Measurements from ENCODE around the gene NAGA.

NAGA gene

DNA sequence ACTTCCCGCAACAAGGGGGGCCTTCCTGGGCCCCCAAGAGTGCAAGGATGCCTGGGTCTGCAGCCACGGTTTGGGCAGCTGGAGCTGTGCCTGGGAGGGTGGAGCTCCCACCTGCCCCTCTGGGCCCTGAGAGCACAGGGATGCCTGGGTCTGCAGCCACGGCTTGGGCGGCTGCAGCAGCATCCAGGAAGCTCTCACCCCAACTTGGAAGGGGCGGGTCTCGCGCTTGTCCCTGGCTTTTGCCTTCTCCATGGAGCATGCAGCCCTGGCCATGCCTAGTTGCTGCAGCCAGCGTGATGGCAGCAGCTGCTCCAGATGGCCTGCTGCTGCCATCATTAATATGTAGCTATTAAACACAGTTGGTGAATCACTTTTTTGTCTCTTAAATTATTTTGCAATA lies 35.4 kb downstream of the NAGA start:
- no peak for DNase-seq

DNA sequence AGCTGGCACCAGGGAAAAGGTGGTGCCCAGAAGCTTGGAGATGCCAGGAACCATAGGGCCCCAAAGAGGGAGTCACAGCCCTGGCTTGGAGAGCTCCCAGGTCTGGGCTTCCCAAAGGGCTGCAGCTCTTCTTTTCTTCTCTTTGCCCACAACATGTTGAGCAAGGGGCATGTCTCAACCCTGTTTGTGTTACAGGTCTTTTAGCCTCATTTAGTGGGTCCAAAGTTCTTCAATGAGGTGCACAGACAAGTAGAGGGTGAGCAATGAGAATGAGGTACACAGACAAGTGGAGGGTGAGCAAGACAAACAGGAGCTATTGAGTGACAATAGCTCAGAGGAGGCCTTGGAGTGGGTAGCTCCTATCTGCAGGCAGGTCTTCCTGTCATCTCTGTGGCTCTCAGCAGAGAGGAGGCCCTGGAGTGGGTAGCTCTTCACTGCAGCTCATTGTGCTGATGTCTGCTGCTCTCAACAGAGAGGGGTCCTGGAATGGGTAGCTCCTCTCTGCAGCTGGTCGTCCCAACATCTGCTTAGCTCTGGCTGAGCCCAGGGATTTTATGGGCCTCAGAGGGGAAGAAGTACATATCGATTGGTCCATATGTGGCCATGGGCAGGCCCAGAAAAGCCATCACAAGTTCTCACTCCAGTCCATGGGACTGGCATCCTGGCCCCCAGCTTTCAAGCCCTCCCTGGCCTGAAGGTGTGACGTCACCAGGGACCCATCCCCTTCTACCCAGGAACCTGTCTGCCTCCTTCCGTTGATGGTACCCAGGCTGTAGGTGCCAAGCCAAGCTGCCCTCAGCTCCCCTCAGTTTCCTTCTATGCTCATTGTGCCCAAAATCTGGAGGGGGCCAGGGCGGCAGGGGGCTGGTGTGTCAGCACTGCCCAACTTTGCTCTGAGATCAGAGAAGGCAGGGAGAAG lies 37.1 kb downstream of the NAGA start:
- DNase-seq: no peak

DNA sequence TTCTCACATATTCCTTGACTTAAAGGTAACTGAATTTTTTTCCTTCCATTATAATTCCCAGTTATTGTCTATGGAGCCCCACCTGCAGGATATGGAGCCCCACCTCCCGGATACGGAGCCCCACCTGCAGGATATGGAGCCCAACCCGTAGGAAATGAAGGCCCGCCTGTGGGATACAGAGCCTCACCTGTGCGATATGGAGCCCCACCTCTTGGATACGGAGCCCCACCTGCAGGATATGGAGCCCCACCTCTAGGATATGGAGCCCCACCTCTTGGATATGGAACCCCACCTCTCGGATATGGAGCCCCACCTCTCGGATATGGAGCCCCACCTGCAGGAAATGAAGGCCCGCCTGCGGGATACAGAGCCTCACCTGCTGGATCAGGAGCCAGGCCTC lies 43.9 kb downstream of the NAGA start:
- no peak for DNase-seq

DNA sequence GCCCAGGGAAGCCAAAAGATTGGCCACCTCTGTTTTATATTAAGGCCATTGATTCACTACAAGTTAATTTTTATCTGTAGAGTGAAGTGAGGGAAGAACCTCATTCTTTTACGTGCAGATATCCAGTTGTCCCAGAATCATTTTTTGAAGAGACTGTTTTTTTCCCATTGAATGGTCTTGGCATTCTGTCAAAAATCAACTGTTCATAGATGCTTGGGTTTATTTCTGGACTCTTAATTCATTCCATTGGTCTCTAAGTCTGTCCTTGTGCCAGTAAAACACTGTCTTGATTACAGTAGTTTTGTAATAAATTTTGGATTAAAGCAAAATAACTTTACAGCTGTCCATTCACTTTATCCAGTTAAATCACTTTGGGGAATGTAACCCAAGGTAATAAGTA lies 45.2 kb downstream of the NAGA start:
- DNase-seq: no peak

DNA sequence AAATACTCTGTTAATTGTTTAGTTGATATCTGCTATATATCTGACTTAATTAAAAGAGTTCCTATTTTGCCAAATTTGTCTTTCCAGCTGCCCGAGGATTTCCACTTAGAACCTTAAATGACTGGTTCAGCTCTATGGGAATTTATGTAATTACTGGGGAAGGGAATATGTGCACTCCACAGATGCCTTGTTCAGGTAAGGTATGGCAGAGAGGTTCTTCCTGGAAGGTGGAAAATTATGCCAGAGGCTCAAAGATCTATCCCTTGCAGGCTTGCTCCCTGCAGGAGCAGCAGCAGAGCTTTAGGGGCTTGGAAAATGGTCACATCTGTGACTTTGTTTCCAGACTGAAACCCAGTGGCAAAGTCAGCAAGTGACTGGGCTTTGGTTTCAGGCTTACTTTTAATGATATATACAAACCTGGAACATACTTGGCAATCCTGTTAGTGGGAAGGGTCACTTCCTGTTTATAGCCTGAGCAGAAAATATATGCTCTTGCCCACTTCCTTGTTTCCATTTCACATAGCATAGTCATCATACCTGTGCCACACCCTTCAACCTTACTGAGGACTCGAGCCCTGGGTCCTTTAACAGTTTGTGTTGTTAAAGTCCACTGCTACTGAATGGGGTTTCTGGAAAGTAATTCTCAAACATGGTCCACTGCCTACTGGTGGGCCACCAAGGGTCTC lies 48.3 kb downstream of the NAGA start:
- DNase-seq: no peak

DNA sequence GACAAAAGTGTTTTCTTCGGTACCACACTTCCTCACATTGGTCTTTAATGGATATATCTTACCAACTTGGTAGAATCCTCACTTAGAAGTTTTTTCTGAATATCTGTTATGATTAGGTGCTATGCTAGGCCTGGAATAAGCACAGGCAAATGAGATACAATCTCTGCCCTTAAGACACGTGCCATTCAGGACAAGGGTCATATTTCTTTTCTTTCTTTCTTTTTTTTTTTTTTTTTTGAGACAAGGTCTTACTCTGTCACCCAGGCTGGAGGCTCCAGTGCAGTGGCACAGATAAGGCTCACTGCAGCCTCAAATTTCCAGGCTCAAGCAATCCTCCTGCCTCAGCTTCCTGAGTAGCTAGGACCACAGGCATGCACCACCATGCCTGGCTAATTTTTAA lies 49.0 kb downstream of the NAGA start:
- no peak for DNase-seq

DNA sequence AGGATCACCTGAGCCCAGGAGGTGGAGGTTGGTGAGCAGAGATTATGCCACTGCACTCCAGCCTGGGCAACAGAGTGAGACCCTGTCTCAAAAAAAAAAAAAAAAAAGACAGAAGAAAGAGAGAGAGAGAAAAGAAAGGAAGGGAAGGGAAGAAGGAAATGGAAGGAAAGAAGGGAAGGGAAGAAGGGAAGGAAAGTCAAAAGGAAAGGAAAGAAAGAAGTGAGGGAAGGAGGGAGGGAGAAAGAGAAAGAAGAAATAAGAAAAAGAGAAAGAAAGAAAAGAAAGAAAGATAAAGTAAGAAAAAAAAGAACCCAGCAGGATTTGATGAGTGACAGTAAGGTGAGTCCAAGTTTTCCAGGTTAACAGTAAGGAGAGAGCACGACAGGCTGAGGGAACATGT lies 52.4 kb downstream of the NAGA start:
- no peak for DNase-seq

DNA sequence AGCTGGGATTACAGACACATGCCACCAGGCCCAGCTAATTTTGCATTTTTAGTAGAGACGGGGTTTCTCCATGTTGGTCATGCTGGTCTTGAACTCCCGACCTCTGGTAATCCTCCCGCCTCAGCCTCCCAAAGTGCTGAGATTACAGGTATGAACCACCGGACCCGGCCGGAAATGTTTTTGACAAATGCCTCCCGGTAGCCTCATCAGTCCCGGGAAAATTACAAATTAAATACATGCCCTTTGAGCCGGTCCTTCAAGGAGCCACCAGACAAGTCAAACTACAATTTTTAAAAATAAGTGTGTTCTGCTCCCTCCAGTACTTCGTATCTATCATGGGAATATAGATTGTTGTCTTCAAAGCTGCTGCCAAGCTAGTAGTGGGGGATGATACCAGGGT lies 54.5 kb downstream of the NAGA start:
- no peak for DNase-seq

DNA sequence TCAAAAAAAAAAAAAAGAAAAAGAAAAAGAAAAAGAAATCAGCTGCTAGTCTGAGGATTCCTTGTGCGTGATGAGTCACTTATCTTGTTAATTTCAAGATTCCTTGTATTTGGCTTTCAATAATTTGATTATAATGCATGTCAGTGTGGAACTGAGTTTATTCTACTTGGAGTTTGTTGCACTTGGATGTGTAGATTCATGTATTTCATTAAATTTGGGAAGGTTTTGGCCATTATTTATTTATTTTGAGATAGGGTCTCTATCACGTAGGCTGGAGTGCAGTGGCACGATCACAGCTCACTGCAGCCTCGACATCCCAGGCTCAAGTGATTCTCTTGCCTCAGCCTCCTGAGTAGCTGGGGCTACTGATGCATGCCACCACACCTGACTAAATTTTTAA lies 57.2 kb downstream of the NAGA start:
- DNase-seq: no peak

DNA sequence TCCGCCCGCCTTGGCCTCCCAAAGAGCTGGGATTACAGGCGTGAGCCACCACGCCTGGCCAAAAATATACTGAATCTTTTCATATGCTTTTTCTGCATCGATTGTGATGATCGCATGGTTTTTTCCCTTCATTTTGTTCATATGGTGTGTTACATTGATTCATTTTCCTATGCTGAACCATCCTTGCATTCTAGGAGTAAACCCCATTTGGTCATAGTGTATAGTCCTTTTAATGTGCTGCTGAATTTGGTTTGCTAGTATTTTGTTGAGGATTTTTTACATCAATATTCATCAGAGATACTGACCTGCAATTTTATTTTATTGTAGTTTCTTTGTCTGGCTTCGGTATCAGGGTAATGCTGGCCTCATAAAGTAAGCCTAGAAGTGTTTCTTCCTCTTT lies 59.8 kb downstream of the NAGA start:
- no peak for DNase-seq
